Spleen (tissue), 7 donors: Measurements from ENCODE around the gene PSMB8.

Source experiments
- POLR2AphosphoS5 ChIP-seq, 3 donors: sonication (generic); formaldehyde crosslinking; IDR thresholded peaks; one replicate each; pipeline ENCODE4 v1.5.1; 2017; ENCODE audit warnings: antibody characterized with exemption in 3 of 3
- TF ChIP-seq, protein P1 (sequence below), 11 experiments: fragments of 200-600 bp in 7 of 11; fragments of 450-650 bp in 4 of 11; sonication (generic) in 4 of 11; IDR thresholded peaks in 8 of 11; conservative IDR thresholded peaks in 3 of 11; 1 replicate in 7 of 11; 2 replicates in 4 of 11; pipeline versions ENCODE4 v1.4.0 to v1.8.0; 2016 to 2021; ENCODE audit warnings: antibody characterized with exemption in 11 of 11, inconsistent platforms in 4 of 11, mild to moderate bottlenecking in 1 of 11
- donor health status: DM: no; HTN: no; CAD: no; lungs with moderate emphysema.
- donor health status: DM: no; HTN: no; CAD: no.
- donor health status: DM: no; HTN: no; CAD: no.

GRCh38 chr6:32867022-32867477, 23.2 kb upstream of the PSMB8 start:
- TF ChIP-seq, protein P1, sequence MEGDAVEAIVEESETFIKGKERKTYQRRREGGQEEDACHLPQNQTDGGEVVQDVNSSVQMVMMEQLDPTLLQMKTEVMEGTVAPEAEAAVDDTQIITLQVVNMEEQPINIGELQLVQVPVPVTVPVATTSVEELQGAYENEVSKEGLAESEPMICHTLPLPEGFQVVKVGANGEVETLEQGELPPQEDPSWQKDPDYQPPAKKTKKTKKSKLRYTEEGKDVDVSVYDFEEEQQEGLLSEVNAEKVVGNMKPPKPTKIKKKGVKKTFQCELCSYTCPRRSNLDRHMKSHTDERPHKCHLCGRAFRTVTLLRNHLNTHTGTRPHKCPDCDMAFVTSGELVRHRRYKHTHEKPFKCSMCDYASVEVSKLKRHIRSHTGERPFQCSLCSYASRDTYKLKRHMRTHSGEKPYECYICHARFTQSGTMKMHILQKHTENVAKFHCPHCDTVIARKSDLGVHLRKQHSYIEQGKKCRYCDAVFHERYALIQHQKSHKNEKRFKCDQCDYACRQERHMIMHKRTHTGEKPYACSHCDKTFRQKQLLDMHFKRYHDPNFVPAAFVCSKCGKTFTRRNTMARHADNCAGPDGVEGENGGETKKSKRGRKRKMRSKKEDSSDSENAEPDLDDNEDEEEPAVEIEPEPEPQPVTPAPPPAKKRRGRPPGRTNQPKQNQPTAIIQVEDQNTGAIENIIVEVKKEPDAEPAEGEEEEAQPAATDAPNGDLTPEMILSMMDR (IDR thresholded peaks at IDR 0.05 in 8 of 11, conservative IDR thresholded peaks at IDR 0.05 in 3 of 11): no peak
- no peak for TF ChIP-seq POLR2AphosphoS5 (IDR thresholded peaks at IDR 0.05)
